Forelimb muscle (tissue), 1 donor: ENCODE results near the gene SPSB2. TPM values are rescaled to one million over a fixed set of nuclear protein-coding genes. Genes with fewer than 3 reads are reported as not detected.

ENCODE experiments used
- polyA plus RNA-seq: library from polyadenylated mRNA; unstranded; fragments of 120-200 nt; gene quantifications from one replicate; pipeline ENCODE4 v1.2.1, GENCODE V29; 2013; ENCODE audit not compliant: insufficient read length

SPSB2 gene
- polyA plus RNA-seq, 1 donor = 8.9 TPM

Other genes starting within 250 kb of the SPSB2 start
- 1.1 TPM for gene LPAR5, start 237.3 kb downstream of the SPSB2 start, polyA plus RNA-seq
- 2.0 TPM for gene ACRBP, start 225.9 kb downstream of the SPSB2 start, polyA plus RNA-seq
- 46.6 TPM for gene ING4, start 210.2 kb downstream of the SPSB2 start, polyA plus RNA-seq
- 47.0 TPM for gene ZNF384, start 183.9 kb downstream of the SPSB2 start, polyA plus RNA-seq
- gene PIANP, start 172.5 kb downstream of the SPSB2 start, polyA plus RNA-seq = 3.2 TPM
- 63.3 TPM for gene COPS7A, start 149.3 kb downstream of the SPSB2 start, polyA plus RNA-seq
- 130 TPM for gene MLF2, start 120.2 kb downstream of the SPSB2 start, polyA plus RNA-seq
- gene PTMS, start 106.9 kb downstream of the SPSB2 start, polyA plus RNA-seq = 373 TPM
- 0.70 TPM for gene LAG3, start 100.8 kb downstream of the SPSB2 start, polyA plus RNA-seq
- gene CD4, start 83.8 kb downstream of the SPSB2 start, polyA plus RNA-seq = 5.6 TPM
- 16.8 TPM for gene GPR162, start 51.5 kb downstream of the SPSB2 start, polyA plus RNA-seq
- gene P3H3, start 44.9 kb downstream of the SPSB2 start, polyA plus RNA-seq = 40.3 TPM
- gene GNB3, start 32.4 kb downstream of the SPSB2 start, polyA plus RNA-seq = 32.4 TPM
- 17.5 TPM for gene CDCA3, start 22.0 kb downstream of the SPSB2 start, polyA plus RNA-seq
- gene USP5, start 21.2 kb downstream of the SPSB2 start, polyA plus RNA-seq = 62.2 TPM
- gene TPI1, start 5.8 kb downstream of the SPSB2 start, polyA plus RNA-seq = 1,115 TPM
- gene LRRC23, start 31.5 kb upstream of the SPSB2 start, polyA plus RNA-seq = 10.5 TPM
- gene ENO2, start 41.3 kb upstream of the SPSB2 start, polyA plus RNA-seq = 6.1 TPM
- 70.4 TPM for gene ATN1, start 54.7 kb upstream of the SPSB2 start, polyA plus RNA-seq
- gene RNU7-1, start 70.5 kb upstream of the SPSB2 start, polyA plus RNA-seq = not detected
- gene C12orf57, start 70.7 kb upstream of the SPSB2 start, polyA plus RNA-seq = 155 TPM
- gene PTPN6, start 78.1 kb upstream of the SPSB2 start, polyA plus RNA-seq = 5.0 TPM
- gene PHB2, start 97.4 kb upstream of the SPSB2 start, polyA plus RNA-seq = 304 TPM
- 28.8 TPM for gene EMG1, start 97.6 kb upstream of the SPSB2 start, polyA plus RNA-seq
- gene LPCAT3, start 145.2 kb upstream of the SPSB2 start, polyA plus RNA-seq = 20.1 TPM
- 66.4 TPM for gene C1S, start 187.4 kb upstream of the SPSB2 start, polyA plus RNA-seq
- 80.9 TPM for gene C1R, start 219.1 kb upstream of the SPSB2 start, polyA plus RNA-seq
- gene C1RL, start 235.9 kb upstream of the SPSB2 start, polyA plus RNA-seq = 10.5 TPM